ENCODE measurements around the gene SLAIN1.
A peak's percentile ranks its signal among the peaks of the same experiment; 100 is the strongest.

Gene SLAIN1

DNA sequence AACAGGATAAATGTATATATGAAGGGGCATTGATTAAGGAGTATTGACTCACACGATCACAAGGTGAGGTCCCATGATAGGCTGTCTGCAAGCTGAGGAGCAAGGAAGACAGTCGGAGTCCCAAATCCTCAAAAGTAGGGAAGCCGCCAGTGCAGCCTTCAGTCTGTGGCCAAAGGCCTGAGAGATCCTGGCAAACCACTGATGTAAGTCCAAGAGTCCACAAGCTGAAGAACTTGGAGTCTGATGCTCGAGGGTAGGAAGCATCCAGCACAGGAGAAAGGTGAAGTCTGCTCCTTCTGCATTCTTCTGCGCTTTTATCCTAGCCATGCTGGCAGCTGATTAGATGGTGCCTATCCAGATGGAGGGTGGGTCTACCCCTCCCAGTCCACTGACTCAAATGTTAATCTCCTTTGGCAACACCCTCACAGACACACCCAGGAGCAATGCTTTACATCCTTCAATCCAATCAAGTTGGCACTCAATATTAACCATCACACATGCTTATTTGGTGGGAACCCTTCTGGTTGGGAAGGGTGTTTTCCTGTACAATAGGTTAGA lies 55.1 kb downstream of the SLAIN1 start:
- DNase-seq: no peak

DNA sequence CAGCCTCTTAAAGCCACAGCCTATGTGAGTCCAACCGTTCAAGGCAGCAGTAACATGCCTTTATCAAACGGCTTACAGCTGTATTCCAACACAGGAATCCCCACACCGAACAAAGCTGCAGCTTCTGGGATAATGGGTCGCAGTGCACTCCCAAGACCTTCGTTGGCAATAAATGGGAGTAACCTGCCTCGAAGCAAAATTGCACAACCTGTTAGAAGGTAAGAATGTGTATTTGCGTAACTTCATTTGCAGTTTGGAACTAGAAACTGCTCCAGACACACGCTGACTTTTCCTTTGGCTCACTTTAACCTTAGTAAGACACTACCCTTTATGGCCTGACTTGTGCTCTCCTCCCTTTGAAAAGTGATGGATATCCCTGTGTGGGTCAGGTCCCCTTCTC lies 63.4 kb downstream of the SLAIN1 start:
- no peak for DNase-seq

DNA sequence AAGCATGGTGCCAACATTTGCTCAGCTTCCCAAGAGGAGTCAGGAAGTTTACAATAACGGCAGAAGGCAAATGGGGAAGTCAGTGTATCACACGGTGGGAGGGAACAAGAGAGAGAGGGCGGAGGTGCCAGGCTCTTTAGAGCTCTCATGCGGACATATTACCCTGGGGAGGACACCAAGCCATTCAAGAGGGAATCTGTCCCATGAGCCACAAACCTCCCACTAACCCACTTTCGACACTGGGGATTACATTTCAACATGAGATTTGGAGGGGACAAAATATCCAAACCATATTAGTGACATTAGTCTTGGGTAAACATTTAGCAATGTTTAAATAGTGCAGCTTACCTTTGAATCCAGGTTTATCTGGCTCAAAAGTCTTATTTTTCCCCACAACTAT lies 69.9 kb downstream of the SLAIN1 start:
- DNase-seq: peak; percentile 37 to 42

DNA sequence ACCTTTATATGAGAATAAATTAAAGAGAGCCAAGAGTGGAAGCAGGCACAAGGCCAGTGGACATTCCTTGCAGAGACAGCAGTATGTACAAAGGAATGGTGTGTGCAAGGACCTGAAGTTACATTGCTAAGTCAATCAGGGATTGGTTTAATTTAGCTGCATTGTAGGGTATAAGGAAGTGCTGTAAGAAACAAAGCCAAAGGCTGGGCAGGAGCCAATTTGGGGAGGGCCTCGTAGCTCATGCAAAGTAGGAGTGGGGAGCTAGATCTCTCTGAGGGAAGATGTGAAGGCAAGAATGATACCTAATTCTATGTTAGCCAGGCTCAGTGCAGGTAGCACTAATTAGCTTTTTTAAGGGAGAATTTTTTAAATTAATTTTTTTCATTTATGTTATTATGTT lies 76.7 kb downstream of the SLAIN1 start:
- no peak for DNase-seq

DNA sequence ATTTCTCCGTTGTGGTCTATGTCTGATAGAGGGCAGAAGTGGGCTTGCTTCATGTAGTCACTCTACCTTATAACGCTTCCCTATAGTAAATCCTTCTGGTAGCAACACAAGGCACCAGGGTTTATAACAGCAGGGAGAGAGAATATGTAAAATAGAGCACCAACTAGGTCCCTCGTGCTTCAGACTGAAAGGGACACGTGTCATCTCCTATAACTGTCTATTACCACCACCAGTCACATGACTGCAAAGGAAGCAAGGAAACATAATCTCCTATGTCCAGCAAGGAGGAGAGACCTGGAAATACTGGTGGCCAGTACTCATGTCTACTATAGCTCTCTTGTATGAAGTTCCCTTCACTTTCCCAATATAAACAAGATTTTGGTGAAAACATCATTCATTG lies 79.2 kb downstream of the SLAIN1 start:
- no peak for DNase-seq

DNA sequence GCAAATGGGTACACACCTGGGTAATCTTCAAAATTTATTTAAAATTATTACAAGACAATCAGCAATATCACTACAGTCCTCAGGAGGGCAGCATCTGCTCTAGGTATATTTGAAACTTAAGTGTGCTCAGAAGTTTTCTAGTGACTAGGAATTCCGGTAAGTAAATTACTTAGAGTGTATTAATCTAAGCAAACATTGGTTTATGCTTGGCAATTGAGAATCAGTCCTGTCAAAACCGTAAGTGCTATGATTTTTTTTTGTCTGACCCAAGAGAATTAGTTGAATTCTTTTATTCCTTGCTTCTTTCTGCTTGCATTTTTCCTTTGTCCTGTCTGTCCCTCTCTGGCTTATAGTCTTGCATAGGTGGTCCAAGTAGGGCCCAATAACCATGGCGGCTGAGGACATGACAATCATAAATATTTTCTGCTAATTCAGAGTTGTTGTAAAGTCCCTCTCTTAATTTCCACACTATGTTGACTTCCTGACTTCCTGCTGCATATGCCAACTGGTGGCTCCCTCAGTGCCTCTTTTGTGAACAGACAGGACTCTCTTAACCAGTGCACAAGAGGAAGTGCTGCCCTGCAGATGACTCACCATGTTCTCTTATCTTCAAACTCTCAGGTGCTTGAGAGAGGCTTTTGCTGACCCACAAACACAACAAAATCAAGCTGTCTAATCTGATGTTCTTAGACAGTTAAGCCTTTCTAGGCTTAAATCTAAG lies 82.2 kb downstream of the SLAIN1 start:
- peak; percentile 51 to 76 for DNase-seq

DNA sequence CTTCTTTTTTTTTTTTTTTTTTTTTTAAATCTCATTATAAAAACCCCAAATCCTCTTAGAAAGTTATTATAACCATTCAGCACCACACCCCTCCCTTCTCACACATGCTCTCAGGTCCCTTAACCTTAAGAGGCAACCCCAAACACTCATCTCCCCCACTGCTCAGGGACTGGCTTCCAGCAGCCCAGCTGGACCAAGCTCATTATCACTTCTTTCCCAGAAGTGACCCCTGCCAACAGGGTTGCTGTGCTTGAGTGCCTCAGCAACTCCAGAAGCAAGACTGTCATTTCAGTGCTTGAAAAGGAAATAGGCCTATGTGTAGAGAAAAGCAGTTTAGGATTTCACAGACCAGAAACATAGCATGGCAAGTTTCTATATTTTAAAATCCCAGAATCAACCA lies 84.3 kb downstream of the SLAIN1 start:
- DNase-seq: no peak

DNA sequence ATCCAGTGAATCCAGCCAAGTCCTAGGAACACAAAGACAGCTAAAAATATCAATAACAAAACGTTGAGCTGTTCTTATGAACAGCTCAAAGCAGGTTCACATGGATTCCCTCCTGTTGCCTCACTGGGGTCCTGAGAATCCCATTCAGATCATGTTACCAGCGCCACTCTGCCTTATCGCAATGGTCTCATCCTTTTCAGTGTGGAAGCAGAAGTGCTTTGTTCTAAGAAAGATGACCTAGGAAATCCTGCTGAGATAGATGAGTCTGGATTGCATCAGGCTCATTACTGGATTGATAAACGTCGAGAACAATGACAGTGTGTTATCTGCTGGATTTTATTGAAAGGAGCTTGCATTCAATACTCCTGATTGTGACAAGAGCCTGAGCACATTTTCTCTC lies 87.0 kb downstream of the SLAIN1 start:
- DNase-seq: no peak

DNA sequence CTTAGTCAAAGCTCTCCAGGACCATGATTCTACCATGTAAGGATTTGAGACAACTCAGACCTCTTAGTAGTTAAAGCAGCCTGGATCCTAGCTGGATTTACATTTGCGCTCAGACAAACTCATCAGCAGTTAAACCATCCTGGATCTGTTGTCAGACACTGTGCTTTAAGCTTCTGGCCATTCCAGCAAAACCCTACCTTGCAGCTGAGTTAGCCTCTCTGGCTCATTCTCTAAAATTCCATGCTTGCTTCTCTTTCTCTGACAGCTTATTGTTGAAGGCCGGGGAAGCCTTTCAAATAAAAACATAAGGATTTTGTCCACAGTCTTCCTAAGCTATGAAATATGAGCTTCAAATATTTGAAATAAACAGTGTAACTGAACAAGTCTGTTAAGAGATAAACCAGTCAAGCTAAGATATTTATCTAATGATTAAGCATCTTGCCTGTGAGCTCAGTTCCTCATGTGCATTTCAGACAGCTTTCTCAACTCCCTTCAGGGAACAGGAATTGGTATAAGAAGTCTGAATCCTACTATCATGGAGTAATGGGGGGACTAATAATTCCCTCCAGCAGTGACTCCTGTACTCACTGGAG lies 89.3 kb downstream of the SLAIN1 start:
- no peak for DNase-seq

DNA sequence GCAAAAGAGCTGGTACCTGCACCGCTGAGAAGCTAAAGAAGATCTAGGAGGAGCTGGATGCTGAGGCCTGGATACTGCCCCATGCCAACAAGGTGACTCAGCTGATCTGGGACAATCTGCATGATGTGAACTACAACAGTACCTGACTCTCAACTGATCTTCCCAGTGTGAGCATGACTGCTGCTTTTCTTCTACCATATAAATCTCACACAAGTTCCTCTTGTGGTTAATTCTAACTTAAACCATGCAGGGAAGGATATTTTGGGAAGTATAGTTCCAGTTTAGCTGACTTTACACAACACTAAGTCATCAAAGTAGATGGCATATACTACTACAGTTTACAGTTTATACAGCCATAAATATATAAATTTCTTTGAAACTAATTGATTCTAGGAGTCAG lies 91.9 kb downstream of the SLAIN1 start:
- peak; percentile 29 to 34 for DNase-seq

DNA sequence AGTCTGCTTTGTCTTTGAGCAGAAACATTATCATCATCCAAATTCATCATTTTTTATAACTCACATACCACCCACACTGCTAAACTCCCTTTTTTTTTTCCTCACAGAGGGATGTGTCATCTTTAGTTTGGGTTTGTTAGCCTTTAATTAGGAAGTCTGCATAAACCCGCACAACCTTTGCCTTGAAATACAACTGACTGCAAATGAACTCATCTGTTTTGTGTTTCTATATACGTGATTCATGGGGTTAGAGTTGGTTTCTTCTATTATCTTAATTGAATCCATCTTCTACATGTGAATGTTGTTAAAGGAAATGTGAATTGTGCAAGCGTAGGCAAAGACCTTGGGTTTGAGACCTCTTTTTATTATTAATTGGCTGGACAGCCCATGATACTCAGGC lies 102.7 kb downstream of the SLAIN1 start:
- DNase-seq: no peak

DNA sequence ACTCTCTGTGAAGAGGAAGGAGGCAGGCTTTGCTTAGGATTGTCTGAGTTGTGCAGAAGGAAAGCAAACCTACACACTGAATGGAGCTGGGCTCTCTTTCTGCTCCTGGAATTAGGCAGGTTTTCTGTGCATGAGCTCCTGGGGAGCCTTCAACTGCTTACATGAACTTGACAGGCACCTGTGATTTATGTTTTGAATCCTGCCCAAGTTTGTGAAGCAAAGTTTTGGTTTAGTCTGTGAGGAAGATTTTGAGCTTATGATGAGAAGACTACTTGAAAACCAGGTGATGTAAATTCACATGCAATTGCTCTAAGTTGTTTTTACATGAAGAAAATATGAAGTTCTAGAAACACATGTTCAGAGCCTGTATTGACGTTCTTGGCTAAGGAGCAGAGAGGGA lies 109.0 kb downstream of the SLAIN1 start:
- DNase-seq: no peak

DNA sequence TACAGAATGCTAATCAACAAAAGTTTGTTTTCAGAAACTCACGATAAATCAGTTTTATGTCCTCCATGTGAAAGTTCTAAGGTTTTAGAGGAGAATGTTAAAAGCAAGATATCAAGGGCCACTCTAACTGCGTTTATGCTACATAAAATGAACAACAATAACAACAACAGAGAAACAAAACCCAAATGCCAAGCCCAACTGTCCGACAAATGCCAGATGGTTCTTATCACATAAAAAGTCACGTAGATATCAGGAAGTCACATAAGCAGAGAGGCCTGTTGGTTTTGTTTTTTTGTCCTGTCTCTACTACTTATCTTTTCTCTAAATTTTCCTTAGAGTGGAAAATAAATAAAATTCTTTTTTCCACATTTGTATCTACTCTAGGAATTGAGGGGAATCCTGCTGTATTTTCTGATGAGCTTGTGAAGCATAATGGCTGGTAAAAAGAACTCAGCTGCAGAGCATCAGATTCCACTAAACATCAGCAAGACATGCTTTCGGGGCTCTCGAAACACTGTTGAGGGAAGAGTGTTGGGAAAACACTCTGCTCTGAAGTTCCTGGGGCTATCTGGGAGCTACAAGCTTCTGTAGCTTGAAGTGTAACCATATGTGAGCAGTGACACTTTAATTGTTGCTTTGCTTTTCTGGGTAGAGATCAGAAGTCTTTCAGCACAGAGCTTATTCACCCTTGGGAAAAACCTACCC lies 110.1 kb downstream of the SLAIN1 start:
- DNase-seq: no peak

DNA sequence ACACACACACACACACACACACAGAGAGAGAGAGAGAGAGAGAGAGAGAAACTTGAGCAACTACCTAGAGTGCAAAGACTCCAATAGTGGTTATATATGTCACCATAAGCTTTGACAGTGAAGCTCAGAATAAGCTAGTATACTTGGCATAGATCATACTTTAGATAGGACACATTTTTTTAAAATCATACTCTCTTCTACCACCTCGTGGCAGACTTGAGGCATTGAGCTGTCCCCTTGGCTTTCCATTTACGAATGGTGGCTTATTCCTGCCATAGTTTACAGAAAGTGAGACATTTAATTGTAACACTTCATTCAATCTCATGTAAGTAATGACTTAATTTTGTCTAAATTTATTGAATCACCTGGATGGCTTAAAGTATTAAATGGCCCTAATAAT lies 112.9 kb downstream of the SLAIN1 start:
- DNase-seq: peak in 1 of 2 donors; percentile 23

DNA sequence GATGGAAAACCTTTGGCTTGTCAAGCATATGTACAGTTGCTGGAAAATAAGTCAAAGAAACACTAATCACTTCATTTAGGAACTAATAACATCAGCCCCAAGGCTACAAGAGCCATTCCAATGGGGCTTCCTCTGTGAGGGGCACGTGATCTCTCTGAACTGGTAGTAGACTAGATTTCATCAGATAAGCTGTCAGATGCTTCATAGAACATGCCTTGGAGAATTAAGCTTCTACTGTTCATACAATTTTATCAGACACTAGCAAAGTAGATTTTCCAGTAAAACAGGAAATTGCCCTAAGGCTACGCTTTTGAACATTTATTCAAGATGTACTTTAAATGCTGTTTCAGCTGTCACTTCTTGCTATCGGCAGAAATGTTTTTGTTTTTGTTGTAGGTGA lies 113.4 kb downstream of the SLAIN1 start:
- peak in 1 of 2 donors; percentile 21 for DNase-seq

DNA sequence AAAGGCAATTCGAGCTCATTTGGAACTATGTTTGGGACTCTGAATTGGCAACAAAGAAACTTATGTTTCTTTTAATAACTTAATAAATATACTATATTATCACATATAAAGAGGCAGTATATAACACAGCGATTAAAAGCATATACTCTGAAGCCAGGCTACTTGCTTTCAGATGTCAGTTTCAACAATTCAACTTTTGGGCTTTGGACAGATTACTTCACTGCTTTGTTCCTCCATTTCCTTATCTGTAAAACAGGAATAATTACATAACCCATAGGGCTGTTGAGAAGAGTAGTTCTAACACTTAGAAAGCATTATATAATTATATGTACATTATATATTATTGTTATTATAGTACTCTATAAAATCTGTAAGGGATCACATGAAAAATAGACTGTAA lies 113.9 kb downstream of the SLAIN1 start:
- DNase-seq: peak; percentile 4 to 32

DNA sequence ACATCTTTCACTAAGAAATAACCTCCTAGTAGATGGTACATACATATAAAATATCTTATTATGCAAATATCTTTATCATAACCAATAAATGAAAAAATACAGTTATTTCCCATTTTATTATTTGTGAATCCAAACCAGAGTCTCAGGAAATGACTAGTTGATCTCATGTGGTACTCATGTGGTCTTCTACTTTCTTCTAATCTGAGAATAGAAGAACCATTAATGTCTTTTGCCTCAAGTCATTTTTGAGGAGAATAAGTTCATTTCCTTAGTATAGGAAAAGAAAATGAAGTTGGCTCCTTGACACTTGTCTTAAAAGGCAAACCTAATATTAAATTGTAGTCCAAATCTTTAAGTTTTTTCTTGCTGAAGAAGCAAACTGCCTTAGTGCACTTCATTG lies 114.5 kb downstream of the SLAIN1 start:
- DNase-seq: no peak

All from inflammatory macrophage treated with lipopolysaccharide for 1 hour (primary cell).